Smooth muscle cell (in vitro differentiated cells): Measurements from ENCODE around the gene CAP1. TPM values are rescaled to one million over a fixed set of nuclear protein-coding genes. Genes with fewer than 3 reads are reported as not detected.

ENCODE experiments used
- DNase-seq: peaks from one replicate; lab custom pipeline; 2025; ENCODE audit not compliant: unreplicated experiment; lab: John Stamatoyannopoulos, UW
- H2AFZ ChIP-seq: fragments of 200-600 bp; sonication (generic); 2 replicates; pipeline ENCODE4 v1.6.0; 2016; ENCODE audit warnings: antibody characterized with exemption, low read depth, mild to moderate bottlenecking
- H3F3A ChIP-seq: fragments of 200-600 bp; sonication (generic); 2 replicates; pipeline ENCODE4 v1.6.0; 2017; ENCODE audit warnings: antibody characterized with exemption, low read depth
- H3K27ac ChIP-seq: fragments of 200-600 bp; sonication (generic); 2 replicates; pipeline ENCODE4 v1.5.1; 2016; ENCODE audit warnings: low read depth, mild to moderate bottlenecking
- H3K27me3 ChIP-seq: fragments of 200-600 bp; sonication (generic); 2 replicates; pipeline ENCODE4 v1.6.1; 2016; ENCODE audit warnings: low read depth, mild to moderate bottlenecking
- H3K36me3 ChIP-seq: fragments of 200-600 bp; sonication (generic); 2 replicates; pipeline ENCODE4 v1.5.1; 2016; ENCODE audit warnings: low read depth
- H3K4me1 ChIP-seq: fragments of 200-600 bp; sonication (generic); 2 replicates; pipeline ENCODE4 v1.5.1; 2016; ENCODE audit warnings: low read depth
- H3K4me2 ChIP-seq: fragments of 200-600 bp; sonication (generic); 2 replicates; pipeline ENCODE4 v1.6.0; 2016; ENCODE audit warnings: mild to moderate bottlenecking
- H3K4me3 ChIP-seq: fragments of 200-600 bp; sonication (generic); 2 replicates; pipeline ENCODE4 v1.5.1; 2016; ENCODE audit warnings: mild to moderate bottlenecking
- H3K79me2 ChIP-seq: fragments of 200-600 bp; sonication (generic); 2 replicates; pipeline ENCODE4 v1.6.0; 2016; ENCODE audit warnings: low read depth, mild to moderate bottlenecking
- H3K9ac ChIP-seq: fragments of 200-600 bp; sonication (generic); 2 replicates; pipeline ENCODE4 v1.6.0; 2016; ENCODE audit warnings: low read depth
- H3K9me3 ChIP-seq: fragments of 200-600 bp; sonication (generic); replicated peaks from 2 replicates; pipeline ENCODE4 v1.5.1; 2016; ENCODE audit warnings: low read depth
- H4K20me1 ChIP-seq: fragments of 200-600 bp; sonication (generic); 2 replicates; pipeline ENCODE4 v1.6.0; 2016; ENCODE audit warnings: low read depth
- CTCF ChIP-seq: fragments of 200-600 bp; sonication (generic); IDR thresholded peaks from 2 replicates; pipeline ENCODE4 v1.5.1; 2017; ENCODE audit warnings: borderline replicate concordance, mild to moderate bottlenecking, antibody characterized with exemption; ENCODE audit not compliant: insufficient read depth, poor library complexity, severe bottlenecking
- WGBS: methylation state at CpG from one replicate; pipeline ENCODE4 v1.1.7; 2016; ENCODE audit warnings: low lambda C conversion rate; 5-methylcytosine and 5-hydroxymethylcytosine counted together
- polyA plus RNA-seq: library from polyadenylated mRNA; unstranded; fragments of >200 nt; fragmentation: Nextera tagmentation; extraction: Ambion mirVana; gene quantifications from 2 replicates; pipeline ENCODE4 v1.2.1, GENCODE V29; 2016
- total RNA-seq: library from RNA; depleted of rRNA; stranded (reverse); fragments of >200 nt; gene quantifications from 2 replicates; pipeline ENCODE4 v1.2.3, GENCODE V29; 2014

CAP1 gene
- total and polyA plus RNA-seq, 2 experiments from 2014 or later: 381 to 390 TPM

GRCh38 chr1:40114400-40114799, 73.9 kb downstream of the CAP1 start:
- no peak overlapping the region for H2AFZ ChIP-seq
- no peak overlapping the region for H3K4me2 ChIP-seq
- H3K27me3 ChIP-seq: peaks cover 6% of the 10 kb centered on the region
- WGBS: 86% methylated on average over 3 of the region's 3 CpGs
- no peaks in the 10 kb centered on the region for H3K9me3 ChIP-seq
- H3K27ac ChIP-seq: no peak overlapping the region
- H3K79me2 ChIP-seq: no peaks in the 10 kb centered on the region
- no peaks in the 10 kb centered on the region for H3K4me1 ChIP-seq
- no peak overlapping the region for H3K4me3 ChIP-seq
- H4K20me1 ChIP-seq: no peaks in the 10 kb centered on the region
- no peak for TF ChIP-seq CTCF
- H3F3A ChIP-seq: no peaks in the 10 kb centered on the region
- H3K9ac ChIP-seq: no peak overlapping the region
- DNase-seq: no peak
- H3K36me3 ChIP-seq: no peaks in the 10 kb centered on the region

DNA sequence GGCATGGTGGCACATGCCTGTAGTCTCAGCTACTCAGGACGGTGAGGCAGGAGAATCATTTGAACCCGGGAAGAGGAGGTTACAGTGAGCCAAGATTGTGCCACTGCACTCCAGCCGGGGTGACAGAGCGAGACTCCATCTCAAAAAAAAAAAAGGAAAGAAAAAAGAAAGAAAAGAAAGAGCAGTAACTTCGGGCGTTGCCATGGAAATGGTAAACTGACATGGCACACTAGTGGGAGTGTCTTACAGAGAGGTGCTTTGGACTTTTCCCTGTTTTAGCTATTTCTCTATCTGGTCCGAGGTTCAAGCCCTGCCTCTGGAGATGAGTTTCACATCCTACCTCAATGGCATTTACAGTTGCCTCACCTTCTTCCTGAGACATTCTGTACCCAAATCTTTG, 79.6 kb downstream of the CAP1 start:
- Histone ChIP-seq H3K79me2 (no peaks in the 10 kb centered on the region), H3K27me3 (peaks cover 11% of the 10 kb centered on the region), H3K4me3 (no peak overlapping the region), H3K9ac (no peak overlapping the region), H3F3A (no peaks in the 10 kb centered on the region), H3K4me1 (no peaks in the 10 kb centered on the region), H3K36me3 (no peaks in the 10 kb centered on the region), H3K27ac (no peak overlapping the region), H2AFZ (no peak overlapping the region), H3K9me3 (no peaks in the 10 kb centered on the region), H3K4me2 (no peak overlapping the region), H4K20me1 (no peaks in the 10 kb centered on the region)
- WGBS: 91% methylated on average over 7 of the region's 7 CpGs
- no peak for TF ChIP-seq CTCF
- DNase-seq: no peak

Other genes starting within 250 kb of the CAP1 start
- 22.1 and 26.7 TPM in 2 replicates for gene TRIT1, start 157.2 kb upstream of the CAP1 start, total RNA-seq
- gene TRIT1, start 157.2 kb upstream of the CAP1 start, polyA plus RNA-seq: 12.8 and 19.7 TPM in 2 replicates
- 3.7 and 4.5 TPM in 2 replicates for gene MYCL, start 138.8 kb upstream of the CAP1 start, total RNA-seq
- gene MYCL, start 138.8 kb upstream of the CAP1 start, polyA plus RNA-seq: 0.98 and 2.4 TPM in 2 replicates
- 3.2 and 3.3 TPM in 2 replicates for gene MFSD2A, start 85.6 kb upstream of the CAP1 start, total RNA-seq
- gene MFSD2A, start 85.6 kb upstream of the CAP1 start, polyA plus RNA-seq: 5.3 and 5.5 TPM in 2 replicates
- 66.3 and 85.6 TPM in 2 replicates for gene PPT1, start 56.5 kb downstream of the CAP1 start, total RNA-seq
- 72.4 and 72.5 TPM in 2 replicates for gene PPT1, start 56.5 kb downstream of the CAP1 start, polyA plus RNA-seq
- 35.2 and 39.6 TPM in 2 replicates for gene RLF, start 120.7 kb downstream of the CAP1 start, total RNA-seq
- gene RLF, start 120.7 kb downstream of the CAP1 start, polyA plus RNA-seq: 7.3 and 8.2 TPM in 2 replicates
- gene TMCO2, start 207.2 kb downstream of the CAP1 start, total RNA-seq: not detected in 2 replicates
- not detected in 2 replicates for gene TMCO2, start 207.2 kb downstream of the CAP1 start, polyA plus RNA-seq
- gene ZMPSTE24, start 217.5 kb downstream of the CAP1 start, total RNA-seq: 48.9 and 53.3 TPM in 2 replicates
- gene ZMPSTE24, start 217.5 kb downstream of the CAP1 start, polyA plus RNA-seq: 28.8 and 29.8 TPM in 2 replicates